Stimulated activated CD8-positive, alpha-beta memory T cell treated with anti-CD3 and anti-CD28 coated beads, Interleukin-4, amount 100 ng/mL, for 48 hours (primary cell): ENCODE measurements around the gene FHIP2A.
A peak's percentile ranks its signal among the peaks of the same experiment; 100 is the strongest.
"Not testable (repeated sequence)": the region's sequence is repeated elsewhere in the genome, so short reads cannot be mapped to it uniquely, and the experiment has no call there.

Source experiments
- DNase-seq: peaks from one replicate; pipeline ENCODE4 v3.0.0-alpha.2; 2020

FHIP2A gene, protein sequence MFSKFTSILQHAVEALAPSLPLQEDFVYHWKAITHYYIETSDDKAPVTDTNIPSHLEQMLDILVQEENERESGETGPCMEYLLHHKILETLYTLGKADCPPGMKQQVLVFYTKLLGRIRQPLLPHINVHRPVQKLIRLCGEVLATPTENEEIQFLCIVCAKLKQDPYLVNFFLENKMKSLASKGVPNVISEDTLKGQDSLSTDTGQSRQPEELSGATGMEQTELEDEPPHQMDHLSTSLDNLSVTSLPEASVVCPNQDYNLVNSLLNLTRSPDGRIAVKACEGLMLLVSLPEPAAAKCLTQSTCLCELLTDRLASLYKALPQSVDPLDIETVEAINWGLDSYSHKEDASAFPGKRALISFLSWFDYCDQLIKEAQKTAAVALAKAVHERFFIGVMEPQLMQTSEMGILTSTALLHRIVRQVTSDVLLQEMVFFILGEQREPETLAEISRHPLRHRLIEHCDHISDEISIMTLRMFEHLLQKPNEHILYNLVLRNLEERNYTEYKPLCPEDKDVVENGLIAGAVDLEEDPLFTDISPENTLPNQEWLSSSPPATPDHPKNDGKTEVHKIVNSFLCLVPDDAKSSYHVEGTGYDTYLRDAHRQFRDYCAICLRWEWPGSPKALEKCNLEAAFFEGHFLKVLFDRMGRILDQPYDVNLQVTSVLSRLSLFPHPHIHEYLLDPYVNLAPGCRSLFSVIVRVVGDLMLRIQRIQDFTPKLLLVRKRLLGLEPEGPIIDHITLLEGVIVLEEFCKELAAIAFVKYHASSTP

DNA sequence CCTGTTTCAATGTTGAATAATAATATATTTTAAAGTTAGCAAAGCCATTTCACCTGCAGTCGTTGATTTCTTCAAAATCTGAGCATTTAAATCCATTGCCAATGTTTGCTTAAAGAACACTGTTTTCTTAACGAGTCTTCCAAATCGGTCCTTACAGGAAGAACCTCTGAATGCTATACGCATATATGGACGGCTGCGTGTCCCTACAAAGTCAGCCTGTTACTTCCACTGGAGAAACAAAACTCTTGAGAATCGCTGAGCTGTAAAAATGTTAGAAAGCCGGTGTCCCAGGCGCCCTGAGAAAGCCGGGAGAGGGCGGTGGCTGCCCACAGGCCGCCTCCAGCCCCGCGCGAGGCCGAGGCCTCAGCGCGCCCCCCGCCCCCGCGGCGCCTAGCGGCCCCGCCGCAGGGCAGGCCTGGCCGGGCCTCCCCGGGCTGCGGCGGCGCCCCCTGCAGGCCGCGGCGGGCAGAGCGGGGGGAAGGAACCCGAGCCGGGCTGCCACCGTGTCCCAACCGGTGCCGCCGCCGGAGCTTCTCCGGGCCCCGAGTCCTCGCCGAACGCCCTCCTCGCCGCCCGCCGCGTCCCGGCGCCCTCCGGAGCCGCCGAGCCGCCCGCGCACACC is at the start of gene FHIP2A:
FHIP2A (plus strand) TSS at position 488 of the 622 bp plus-strand sequence. CDS start 299 bp downstream, outside the sequence.
- peak; percentile 87 for DNase-seq

DNA sequence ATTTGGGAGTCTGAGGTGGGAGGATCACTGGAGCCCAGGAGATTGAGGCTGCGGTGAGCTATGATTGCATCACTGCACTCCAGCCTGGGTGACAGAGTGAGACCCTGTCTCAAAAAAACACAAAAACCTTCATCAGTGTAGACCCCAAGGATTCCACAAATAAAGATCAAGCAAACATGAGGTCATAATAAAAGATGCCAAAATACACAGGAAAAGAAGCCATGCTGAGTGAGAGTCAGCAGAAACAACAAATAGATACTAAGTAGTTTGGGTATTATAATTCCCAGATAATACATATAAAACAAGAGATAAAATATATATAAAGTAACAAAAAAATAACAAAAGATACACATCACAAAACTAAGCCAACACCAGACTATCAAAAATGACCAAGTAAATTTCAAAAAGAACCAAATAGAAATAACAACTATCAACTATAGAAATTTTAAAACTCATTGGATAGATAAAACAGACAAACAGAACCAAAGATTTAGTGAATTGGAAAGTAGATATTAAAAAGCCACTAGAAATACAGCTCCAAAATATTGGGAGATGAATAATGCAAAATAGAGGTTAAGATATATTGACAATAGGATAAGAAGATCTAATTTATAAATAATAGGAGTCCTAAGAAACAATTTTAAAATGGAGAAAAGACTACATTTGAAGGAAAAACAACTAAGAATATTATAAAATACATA is 48.9 kb upstream of the FHIP2A start:
- no peak for DNase-seq

DNA sequence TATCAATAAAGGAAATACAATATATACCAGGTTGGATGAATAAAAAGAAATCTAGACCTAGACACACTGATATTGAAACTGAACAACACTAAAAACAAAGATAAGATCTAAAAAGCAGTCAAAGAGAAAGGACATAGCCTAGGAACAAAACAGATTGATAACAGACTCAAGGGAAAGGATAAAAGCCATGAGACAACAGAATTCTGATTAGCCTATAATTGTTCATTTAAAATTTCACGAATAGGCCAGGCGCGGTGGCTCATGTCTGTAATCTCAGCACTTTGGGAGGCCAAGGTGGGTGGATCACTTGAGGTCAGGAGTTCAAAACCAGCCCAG is 48.4 kb upstream of the FHIP2A start:
- DNase-seq = no peak

DNA sequence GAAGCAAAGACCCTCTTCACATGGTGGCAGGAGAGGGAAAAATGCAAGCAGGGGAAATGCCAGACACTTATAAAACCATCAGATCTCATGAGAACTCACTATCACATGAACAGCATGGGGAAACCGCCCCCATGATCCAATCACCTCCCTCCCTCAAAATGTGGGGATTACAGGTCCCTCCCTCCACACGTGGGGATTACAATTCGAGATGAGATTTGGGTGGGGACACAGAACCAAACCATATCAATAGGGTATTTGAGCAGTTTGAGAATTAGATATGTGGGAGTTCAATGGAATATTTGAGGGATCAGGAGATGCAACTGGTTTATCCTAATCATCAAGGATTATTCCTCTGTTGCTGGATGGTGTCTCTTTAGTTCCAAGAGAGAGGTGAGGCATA is 46.5 kb upstream of the FHIP2A start:
- DNase-seq = not testable (repeated sequence)

DNA sequence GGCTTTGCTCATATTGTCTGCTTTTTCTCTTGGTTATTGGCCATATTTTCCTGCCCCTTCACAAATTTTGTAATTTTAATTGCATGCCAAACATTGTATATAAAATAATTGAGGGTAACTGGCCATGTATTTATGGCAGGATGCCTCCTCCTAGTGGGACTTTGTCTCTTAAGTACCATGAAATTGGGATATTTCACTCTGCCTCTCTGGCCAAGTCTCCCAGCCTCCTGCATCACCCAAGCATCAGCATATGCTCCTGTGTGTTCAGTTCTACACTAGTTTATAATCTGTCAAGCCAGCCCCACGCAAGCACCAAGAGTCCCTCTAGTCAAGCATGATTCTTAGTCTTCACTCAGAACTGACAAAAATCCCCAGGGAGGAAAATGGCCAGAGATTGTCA is 44.2 kb upstream of the FHIP2A start:
- DNase-seq = no peak

DNA sequence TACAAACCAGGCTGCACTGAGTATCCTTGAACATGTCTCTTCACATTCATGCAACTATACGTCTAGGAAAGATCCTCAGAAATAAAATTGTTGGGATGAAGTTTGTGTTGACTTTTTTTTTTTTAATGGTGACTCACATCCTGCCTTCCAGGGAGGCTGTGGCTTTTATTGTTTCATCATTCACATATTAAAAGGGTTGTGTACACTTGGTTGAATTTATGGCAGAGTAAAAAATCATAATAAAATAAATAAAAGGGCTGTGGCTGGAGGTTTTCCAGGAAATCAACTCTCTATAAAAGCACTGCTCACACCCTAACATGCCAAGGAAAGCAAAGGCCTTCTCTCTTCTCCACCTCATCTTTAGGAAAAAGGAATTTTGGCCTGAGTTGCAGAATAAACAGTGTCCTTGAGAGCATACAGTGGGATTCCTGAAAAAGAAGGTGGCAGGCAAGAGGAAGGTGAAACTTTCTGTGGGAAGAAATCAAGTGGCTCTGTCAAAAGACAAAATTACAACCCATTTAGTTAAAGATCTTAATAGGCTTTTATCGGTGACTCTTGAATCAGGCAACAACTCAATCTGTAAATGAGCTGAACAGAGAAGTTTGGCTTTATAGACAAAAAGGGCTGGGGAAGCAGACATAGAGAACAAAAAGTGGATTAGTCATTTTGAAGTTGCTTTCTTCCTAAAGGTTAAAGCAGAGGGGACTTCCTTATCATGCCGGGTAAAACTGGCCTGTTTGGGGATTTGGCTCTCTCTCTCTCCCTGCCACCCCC is 41.6 kb upstream of the FHIP2A start:
- DNase-seq = no peak

DNA sequence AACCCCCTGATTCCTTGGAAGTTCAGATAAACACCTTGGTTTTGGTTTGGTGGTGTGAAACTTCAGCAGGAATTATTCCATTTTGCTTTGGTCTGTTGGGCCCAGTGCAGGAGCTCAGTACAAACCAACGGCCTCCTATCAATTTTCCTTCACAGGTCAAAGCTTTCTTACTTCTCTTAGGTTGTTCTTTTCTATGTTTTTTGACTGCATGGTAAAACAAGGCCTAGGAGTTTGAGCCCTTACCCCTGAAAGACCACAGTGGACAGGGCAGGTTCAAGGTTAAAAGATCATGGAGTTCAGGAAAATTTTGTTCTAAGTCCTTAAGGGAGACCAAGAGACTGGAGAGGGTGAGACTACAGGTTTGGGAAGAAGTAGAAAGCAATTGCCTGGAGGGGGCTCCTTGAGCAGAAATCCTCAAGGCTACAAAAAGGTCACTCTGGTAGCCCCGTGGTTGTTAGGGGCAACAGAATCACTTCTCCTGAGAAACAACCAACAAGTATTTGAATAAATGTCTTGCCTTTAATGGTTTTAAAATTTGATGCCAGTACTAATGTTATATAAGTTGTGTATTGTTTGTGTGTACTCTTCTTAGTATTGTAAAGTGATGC is 40.9 kb upstream of the FHIP2A start:
- DNase-seq = no peak

DNA sequence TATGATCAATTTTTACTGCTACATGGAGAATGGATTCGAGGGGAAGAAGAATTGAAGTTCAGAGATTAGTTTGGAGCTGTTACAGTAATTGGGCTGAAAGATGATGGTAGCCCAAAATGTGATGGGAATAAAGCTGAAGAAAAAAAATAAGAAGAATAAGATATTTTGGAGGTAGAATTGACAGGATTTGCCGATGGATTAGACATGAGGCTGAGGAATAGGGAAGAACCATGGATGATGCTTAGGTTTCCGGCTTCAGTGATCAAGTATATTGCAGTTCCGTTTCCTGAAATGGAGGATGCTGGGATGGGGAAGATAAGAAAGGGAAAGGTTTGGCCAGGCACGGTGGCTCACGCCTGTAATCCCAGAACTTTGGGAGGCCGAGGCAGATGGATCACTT is 38.9 kb upstream of the FHIP2A start:
- no peak for DNase-seq

DNA sequence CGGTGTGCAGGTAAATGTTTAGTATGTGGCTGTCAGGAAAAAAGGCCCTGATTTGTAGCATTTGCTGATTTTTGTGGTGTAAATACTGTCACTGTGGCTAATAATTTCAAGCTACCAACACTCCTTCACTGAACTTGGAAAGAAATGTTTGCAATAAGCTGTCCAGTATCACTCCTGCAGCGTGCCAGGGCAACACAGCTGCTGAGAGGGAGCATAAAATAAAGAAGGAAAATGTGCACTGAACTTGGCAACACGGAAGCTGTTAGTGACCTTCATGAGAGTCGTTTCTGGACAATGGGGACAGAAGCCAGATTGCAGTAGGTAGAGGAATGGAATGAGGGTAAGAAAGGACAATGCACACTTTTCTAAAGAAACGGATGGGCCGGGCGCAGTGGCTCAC is 37.9 kb upstream of the FHIP2A start:
- no peak for DNase-seq

DNA sequence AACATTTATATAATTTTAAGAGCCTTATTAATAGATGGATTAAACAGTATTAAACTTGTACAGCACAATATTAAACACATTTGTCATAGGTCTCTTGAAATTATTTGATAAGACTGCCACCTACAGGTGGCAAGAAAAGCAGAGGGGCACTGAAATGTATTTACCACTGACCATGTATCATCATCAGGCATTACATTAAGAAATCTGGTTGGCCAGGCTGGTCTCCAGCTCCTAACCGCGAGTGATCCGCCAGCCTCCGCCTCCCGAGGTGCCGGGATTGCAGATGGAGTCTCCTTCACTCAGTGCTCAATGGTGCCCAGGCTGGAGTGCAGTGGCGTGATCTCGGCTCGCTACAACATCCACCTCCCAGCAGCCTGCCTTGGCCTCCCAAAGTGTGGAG is 35.1 kb upstream of the FHIP2A start:
- not testable (repeated sequence) for DNase-seq

DNA sequence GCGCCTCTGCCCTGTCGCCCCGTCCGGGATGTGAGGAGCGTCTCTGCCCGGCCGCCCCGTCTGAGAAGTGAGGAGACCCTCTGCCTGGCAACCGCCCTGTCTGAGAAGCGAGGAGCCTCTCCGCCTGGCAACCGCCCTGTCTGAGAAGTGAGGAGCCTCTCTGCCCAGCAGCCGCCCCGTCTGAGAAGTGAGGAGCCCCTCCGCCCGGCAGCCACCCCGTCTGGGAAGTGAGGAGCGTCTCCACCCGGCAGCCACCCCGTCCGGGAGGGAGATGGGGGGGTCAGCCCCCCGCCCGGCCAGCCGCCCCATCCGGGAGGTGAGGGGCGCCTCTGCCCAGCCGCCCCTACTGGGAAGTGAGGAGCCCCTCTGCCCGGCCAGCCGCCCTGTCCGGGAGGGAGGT is 34.4 kb upstream of the FHIP2A start:
- DNase-seq = not testable (repeated sequence)

DNA sequence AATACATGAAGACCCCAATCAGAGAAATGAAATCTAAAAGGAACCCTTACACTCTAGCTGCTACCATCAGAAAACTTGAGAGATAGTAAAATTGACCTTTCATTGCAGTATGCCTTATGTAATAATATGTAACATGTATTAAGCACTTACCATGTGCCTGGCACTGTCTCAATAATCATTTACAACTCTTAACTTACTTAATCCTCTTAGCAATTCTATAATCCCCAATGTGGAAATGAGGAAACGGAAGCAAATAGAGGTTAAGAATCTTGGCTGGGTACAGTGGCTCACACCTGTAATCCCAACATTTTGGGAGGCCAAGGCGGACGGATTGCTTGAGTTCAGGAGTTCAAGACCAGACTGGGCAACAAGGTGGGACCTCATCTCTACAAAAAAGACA is 29.8 kb upstream of the FHIP2A start:
- DNase-seq = no peak

DNA sequence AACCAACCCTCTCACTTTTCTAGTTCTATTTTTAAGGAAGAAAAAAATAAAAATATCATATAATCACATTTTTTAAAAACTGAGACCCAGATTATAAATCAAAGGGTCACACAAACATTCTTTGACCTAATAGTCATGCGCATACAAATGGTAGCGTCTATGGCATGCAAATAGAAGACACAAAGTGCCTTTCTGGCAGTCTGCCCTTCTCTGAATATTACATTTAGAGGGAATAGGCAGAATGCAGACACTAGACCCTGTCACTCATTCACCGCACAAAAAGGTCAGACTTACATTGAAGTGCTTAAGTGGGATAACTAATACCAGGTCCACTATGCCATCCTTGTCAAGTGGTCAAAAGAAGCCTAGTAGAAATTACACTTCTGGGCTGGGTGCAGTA is 26.5 kb upstream of the FHIP2A start:
- no peak for DNase-seq

DNA sequence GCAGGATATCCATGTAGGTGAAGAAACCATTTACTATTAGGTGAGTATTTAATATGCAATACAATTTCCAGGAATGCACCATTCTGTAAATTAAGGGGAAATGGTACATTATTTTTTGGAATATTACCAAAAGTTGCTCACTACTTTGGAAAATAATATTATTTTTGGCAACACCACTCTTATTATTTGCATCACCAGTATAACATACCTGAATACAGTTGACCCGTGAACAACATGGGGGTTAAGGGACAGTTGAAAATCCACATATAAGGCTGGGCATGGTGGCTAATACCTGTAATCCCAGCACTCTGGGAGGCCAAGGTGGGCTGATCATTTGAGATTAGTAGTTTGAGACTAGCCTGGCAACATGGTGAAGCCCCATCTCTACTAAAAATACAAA is 21.2 kb upstream of the FHIP2A start:
- no peak for DNase-seq

DNA sequence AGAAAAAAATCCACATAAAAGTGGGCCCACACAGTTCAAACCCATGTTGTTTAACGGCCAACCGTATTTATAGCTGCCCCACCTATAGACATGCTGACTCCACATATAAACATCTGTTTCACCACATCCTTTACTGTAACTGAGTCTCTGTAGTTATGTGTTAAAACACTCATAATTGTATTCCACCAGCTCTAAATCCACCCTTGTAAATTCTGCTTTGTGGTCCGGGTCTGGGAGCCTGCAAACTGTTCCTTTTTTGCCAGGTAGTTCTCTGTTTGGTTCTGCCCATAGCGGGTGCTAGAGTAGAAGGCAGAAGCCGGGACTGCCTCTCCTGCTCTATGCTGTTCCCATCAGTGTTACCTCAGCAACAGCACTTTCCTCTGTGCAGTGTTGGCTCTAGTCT is 20.2 kb upstream of the FHIP2A start:
- DNase-seq = peak; percentile 24

DNA sequence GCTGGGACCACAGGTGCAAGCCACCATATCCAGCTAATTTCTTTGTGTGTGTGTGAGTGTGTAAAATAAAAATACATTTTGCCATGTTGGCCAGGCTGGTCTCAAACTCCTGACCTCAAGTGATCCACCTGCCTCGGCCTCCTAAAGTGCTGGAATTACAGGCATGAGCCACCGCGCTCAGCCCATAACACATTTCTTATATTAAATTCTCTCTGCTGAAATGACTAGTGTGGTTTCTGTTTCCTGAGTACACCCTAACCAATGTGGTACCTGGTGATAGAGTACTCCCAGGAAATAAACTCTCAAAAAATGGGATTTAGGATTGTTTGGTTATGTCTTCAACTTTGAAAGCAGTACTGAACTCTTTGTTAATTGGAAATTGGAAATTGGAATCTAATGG is 19.4 kb upstream of the FHIP2A start:
- DNase-seq = no peak

DNA sequence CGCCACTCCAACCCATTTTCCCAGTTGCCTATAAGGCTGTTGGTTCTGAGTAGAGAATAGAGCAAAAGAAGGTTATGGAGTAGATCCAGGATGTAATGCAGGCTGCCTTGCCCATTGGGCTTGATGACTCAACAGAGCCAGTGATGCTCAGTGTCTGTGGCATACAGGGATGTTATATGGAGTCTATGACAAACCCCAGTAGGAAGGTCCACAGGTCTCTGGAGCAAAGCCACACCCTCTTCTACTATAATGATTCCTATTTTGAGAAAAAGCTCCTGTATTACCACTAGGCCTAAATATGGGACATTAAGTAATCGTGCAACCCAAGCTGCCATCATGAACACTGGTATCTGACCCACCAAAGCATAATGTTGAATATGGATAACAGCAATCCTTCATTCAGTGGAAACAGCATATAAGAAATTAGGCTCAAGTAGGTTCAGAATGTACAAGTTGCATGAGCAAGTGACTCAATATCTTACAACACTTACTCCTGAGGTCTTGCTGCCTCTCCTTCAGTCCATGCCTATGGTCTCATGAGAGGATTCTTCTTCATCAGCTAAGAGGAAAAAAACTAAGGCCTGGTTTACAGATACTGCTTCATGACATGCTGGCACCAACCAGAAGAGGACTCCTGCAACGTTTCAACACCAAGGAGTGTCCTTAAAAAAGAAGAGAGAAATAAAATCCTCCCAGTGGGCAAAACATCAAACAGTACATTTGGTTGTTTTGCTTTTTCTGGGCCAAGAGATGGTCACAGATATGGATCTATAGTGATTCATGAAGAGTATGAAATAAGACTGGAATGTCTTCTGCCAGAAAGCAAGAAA is 14.8 kb upstream of the FHIP2A start:
- no peak for DNase-seq

DNA sequence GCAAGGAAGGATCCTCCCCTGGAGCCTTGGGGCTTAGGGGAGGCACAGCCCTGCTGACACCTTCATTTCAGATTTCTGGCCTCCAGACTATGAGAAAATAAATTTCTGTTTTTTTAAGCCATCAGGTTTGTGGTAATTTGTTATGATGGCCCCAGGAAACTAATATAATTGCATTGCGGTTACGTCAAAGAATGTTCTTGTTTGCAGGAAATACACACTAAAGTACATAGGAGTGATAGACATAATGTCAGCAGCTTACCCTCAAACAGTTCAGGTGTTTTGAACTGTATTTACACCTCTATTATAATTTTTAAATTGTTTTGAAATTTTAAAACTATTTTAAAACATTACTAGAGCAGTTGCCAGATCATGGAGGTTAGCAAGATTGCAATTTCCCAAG is 12.6 kb upstream of the FHIP2A start:
- no peak for DNase-seq

DNA sequence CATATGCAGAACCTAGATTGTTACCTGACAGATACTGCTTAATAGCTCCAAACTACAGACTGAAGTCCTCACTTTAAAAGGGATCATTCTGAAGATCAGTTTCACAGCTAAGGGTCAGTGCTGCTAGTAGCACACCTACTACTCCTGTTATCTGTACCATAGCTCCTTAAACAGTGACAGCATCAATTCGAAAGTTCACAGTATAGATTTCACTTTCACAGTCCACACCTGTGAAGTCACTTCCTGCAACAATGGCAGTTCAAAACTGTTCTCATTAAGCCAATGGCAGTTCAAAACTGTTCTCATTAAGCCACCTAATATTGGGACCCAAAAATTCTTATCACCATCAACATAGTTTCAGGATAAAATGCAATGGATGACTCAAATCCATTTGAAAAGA is 10.7 kb upstream of the FHIP2A start:
- DNase-seq = no peak

DNA sequence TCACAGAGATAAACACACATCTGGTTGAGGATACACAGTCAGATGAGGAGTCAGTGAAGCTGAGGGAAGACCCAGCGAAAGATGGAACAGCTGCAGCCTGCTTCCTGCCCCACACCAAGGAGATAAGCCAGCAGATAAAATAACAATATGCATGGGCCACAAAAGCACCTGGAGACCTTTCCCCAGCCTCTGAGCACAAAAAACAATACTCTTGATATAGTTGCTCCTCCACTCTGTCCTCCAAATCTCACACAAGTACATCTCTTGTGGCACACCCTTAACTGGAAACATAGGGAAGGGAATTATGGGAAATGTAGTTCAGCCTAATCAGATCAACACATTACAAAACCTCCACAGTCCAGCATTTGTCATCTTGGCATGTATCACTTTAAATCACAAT is 9.7 kb upstream of the FHIP2A start:
- DNase-seq = no peak

DNA sequence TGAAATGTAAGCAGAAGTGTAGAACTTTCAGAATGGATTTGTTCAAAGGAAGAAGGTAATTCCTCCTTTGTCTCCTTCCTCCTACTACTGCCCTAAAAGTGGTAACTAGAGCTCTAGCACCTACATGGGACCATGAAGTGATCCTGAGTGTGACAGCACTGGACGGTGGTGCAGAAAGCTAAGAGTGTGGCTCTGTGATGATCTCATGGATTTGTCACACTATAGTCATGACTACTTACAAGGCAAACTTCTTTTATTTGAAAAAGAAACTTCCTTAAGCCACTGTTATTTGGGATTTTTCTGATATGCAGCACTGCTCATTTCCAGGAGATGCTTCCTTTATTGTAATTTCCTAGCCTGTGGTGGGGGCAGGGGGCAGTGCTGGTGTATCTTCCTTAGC is 5.8 kb upstream of the FHIP2A start:
- no peak for DNase-seq
